H54 (cell line): ENCODE measurements around the gene SWAP70.
"Not testable (repeated sequence)": the region's sequence is repeated elsewhere in the genome, so short reads cannot be mapped to it uniquely, and the experiment has no call there.

Experiments used
- DNase-seq: peaks from one replicate; pipeline ENCODE4 v3.0.0; 2011; ENCODE audit warnings: low spot score, mixed read lengths; ENCODE audit not compliant: insufficient read length
- FAIRE-seq: peaks from 3 replicates; lab custom pipeline; 2011; peaks lifted over from hg19 to GRCh38; lab: Jason Lieb, UNC
- POLR2A ChIP-seq: IDR thresholded peaks from 2 replicates; pipeline ENCODE4 v1.6.1; 2011; ENCODE audit warnings: low read depth, mild to moderate bottlenecking, low read length

Gene SWAP70

GRCh38 chr11:9733212-9733611, 69.3 kb downstream of the SWAP70 start:
- FAIRE-seq (no peak), DNase-seq (no peak)
- no peak for TF ChIP-seq POLR2A

- DNase-seq (no peak), FAIRE-seq (no peak)
- TF ChIP-seq POLR2A: no peak
Observed at GRCh38 chr11:9735236-9735635, 71.4 kb downstream of the SWAP70 start.

- FAIRE-seq (no peak), DNase-seq (no peak)
- TF ChIP-seq POLR2A: no peak
Observed at GRCh38 chr11:9735919-9736318, 72.0 kb downstream of the SWAP70 start.

GRCh38 chr11:9736365-9736764, 72.5 kb downstream of the SWAP70 start:
- no peak for DNase-seq
- no peak for FAIRE-seq
- no peak for TF ChIP-seq POLR2A

- TF ChIP-seq POLR2A: no peak
- FAIRE-seq (no peak), DNase-seq (no peak)
Observed at GRCh38 chr11:9738116-9738515, 74.2 kb downstream of the SWAP70 start.

- no peak for FAIRE-seq
- DNase-seq: no peak
- no peak for TF ChIP-seq POLR2A
Observed at GRCh38 chr11:9738707-9739106, 74.8 kb downstream of the SWAP70 start.

- FAIRE-seq (no peak), DNase-seq (no peak)
- no peak for TF ChIP-seq POLR2A
Observed at GRCh38 chr11:9739123-9739900, 75.4 kb downstream of the SWAP70 start.

- no peak for FAIRE-seq
- DNase-seq: no peak
- no peak for TF ChIP-seq POLR2A
Observed at GRCh38 chr11:9740202-9740883, 76.5 kb downstream of the SWAP70 start.

GRCh38 chr11:9741260-9741659, 77.4 kb downstream of the SWAP70 start:
- no peak for TF ChIP-seq POLR2A
- DNase-seq: no peak
- FAIRE-seq: no peak

GRCh38 chr11:9743512-9743911, 79.6 kb downstream of the SWAP70 start:
- not testable (repeated sequence) for FAIRE-seq, DNase-seq

GRCh38 chr11:9745411-9746211, 81.7 kb downstream of the SWAP70 start:
- TF ChIP-seq POLR2A: no peak

GRCh38 chr11:9747229-9747628, 83.4 kb downstream of the SWAP70 start:
- no peak for TF ChIP-seq POLR2A
- DNase-seq: no peak
- no peak for FAIRE-seq

More at GRCh38 chr11:9745411-9746211, 81.7 kb downstream of the SWAP70 start:
- FAIRE-seq: no peak
- DNase-seq: no peak

- TF ChIP-seq POLR2A: no peak
- FAIRE-seq: no peak
- no peak for DNase-seq
Observed at GRCh38 chr11:9747828-9748227, 84.0 kb downstream of the SWAP70 start.
